ENCODE results near the gene SOCS1.

The SOCS1 gene

DNA sequence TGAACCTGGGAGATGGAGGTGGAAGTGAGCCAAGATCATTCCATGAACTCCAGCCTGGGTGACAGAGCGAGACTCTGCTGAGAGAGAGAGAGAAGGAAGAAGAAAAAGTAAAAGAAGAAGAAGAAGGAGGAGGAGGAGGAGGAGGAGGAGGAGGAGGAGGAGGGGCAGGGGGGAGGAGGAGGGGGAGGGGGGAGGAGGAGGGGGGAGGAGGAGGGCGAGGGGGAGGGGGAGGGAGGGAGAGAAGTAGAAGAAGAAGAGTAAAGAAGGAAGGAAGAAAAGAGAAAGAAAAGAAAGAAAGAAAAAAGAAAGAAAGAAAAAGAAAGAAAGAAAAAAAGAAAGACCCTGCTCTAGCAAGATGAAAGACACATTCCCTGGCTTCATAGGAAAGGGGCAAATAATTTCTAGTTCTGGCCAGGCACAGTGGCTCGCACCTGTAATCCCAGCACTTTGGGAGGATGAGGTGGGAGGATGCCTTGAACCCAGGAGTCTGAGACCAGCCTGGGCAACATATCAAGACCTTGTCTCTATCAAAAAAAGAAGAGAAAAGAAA, 23.6 kb downstream of the SOCS1 start:
- no peak for DNase-seq (ENCODE audit: low read depth, low spot score)
- Histone ChIP-seq H3K9ac (ENCODE audit: insufficient read length, low read depth) (no peak overlapping the region), H3K4me3 (ENCODE audit: insufficient read length, low read depth) (no peak overlapping the region)

DNA sequence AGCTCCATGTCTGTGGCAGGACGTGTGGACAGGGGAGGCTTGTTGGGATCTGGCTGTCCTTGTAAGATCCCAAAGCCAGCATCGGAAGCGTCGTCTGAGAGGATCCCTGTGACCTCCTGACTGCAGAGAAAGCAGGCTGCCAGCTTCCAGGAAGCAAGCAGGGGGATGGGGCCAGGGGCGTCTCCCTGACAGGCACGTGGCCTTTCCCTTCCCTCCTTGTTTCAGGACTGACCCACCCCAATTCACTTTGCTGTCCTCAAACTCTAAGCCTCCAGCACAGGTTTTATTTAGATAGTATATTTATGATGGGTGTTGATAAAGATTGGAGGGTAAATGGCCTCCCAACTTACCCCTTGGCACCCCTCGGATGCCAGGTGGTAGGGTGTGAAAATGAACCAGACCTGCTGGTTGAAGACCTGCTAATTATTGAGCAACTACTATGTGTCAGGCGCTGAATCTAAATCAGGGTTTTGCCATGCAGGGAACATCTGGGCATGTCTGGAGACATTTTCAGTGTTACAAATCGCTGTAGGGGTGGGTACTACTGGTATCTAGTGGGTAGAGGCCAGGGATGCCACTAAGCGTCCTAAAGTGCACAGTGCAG, 24.5 kb downstream of the SOCS1 start:
- Histone ChIP-seq H3K9ac (ENCODE audit: insufficient read length, low read depth) (peak overlapping the region; percentile 53), H3K27me3 (ENCODE audit: insufficient read depth, insufficient read length) (no peaks in the 10 kb centered on the region), H3K36me3 (ENCODE audit: insufficient read depth, insufficient read length, low read length) (no peaks in the 10 kb centered on the region), H3K4me3 (ENCODE audit: insufficient read length, low read depth) (no peak overlapping the region), H3K9me3 (ENCODE audit: insufficient read depth, low read length) (no peaks in the 10 kb centered on the region), H3K4me1 (ENCODE audit: insufficient read depth, insufficient read length) (peaks cover 6% of the 10 kb centered on the region)
- DNase-seq (ENCODE audit: low read depth, low spot score) = no peak
- TF ChIP-seq ZNF274 (IDR thresholded peaks at IDR 0.05; ENCODE audit: low read depth, low read length) (no peak), YY1 (IDR thresholded peaks at IDR 0.05; ENCODE audit: insufficient read depth, insufficient read length) (no peak), SUZ12 (IDR thresholded peaks at IDR 0.05; ENCODE audit: extremely low read depth, insufficient read depth, insufficient read length) (no peak)

More for the DNA sequence above, 23.6 kb downstream of the SOCS1 start:
- Histone ChIP-seq H3K4me1 (ENCODE audit: insufficient read depth, insufficient read length) (peaks cover 6% of the 10 kb centered on the region), H3K9me3 (ENCODE audit: insufficient read depth, low read length) (no peaks in the 10 kb centered on the region), H3K27me3 (ENCODE audit: insufficient read depth, insufficient read length) (no peaks in the 10 kb centered on the region), H3K36me3 (ENCODE audit: insufficient read depth, insufficient read length, low read length) (no peaks in the 10 kb centered on the region)
- TF ChIP-seq YY1 (IDR thresholded peaks at IDR 0.05; ENCODE audit: insufficient read depth, insufficient read length) (no peak), ZNF274 (IDR thresholded peaks at IDR 0.05; ENCODE audit: low read depth, low read length) (no peak), SUZ12 (IDR thresholded peaks at IDR 0.05; ENCODE audit: extremely low read depth, insufficient read depth, insufficient read length) (no peak)

DNA sequence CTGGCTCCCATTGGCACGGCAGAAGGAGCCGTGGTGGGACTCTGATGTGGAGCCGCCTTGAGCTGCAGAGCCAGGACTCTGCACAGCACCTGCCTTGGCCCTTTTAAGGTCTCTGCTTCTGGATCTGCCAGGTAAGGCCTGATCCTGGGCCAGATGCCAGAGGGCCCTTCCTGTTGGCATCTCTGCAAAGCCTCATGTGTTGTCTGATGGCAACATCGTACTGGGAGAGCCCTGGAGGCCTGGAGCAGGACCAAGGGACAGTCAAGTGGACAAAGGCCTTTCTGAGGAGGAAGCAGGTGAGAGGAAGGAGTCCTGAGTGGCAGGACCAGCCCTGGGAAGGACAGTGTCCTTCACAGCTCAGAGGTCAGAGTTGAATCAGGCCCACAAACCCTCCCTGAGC, 26.1 kb downstream of the SOCS1 start:
- H3K9me3 ChIP-seq (ENCODE audit: insufficient read depth, low read length) = no peaks in the 10 kb centered on the region
- H3K36me3 ChIP-seq (ENCODE audit: insufficient read depth, insufficient read length, low read length) = no peaks in the 10 kb centered on the region
- peaks cover 6% of the 10 kb centered on the region for H3K4me1 ChIP-seq (ENCODE audit: insufficient read depth, insufficient read length)
- peaks cover 5% of the 10 kb centered on the region for H3K27me3 ChIP-seq (ENCODE audit: insufficient read depth, insufficient read length)
- DNase-seq (ENCODE audit: low read depth, low spot score) = no peak
- no peak overlapping the region for H3K9ac ChIP-seq (ENCODE audit: insufficient read length, low read depth)
- H3K4me3 ChIP-seq (ENCODE audit: insufficient read length, low read depth) = no peak overlapping the region
- no peak for TF ChIP-seq ZNF274 (IDR thresholded peaks at IDR 0.05; ENCODE audit: low read depth, low read length)
- TF ChIP-seq SUZ12 (IDR thresholded peaks at IDR 0.05; ENCODE audit: extremely low read depth, insufficient read depth, insufficient read length) = no peak
- no peak for TF ChIP-seq YY1 (IDR thresholded peaks at IDR 0.05; ENCODE audit: insufficient read depth, insufficient read length)

DNA sequence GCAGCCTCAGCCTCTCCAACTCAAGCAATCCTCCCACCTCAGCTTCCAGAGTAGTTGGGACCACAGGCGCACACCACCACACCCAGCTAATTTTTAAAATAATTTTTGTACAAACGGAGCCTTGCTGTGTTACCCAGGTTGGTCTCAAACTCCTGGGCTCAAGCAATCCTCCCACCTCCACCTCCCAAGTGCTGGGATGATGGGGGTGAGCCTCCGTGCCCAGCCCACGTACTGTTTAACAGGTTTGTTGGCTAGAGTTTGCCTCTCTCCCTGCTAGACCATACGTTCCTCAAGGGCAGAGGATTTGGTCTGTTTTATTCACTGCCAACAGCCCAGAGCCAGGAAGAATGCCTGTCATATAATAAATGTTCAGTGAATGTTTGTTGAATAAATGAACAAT, 26.6 kb downstream of the SOCS1 start:
- no peak overlapping the region for H3K4me3 ChIP-seq (ENCODE audit: insufficient read length, low read depth)
- H3K27me3 ChIP-seq (ENCODE audit: insufficient read depth, insufficient read length) = peaks cover 5% of the 10 kb centered on the region
- H3K9ac ChIP-seq (ENCODE audit: insufficient read length, low read depth) = no peak overlapping the region
- TF ChIP-seq ZNF274 (IDR thresholded peaks at IDR 0.05; ENCODE audit: low read depth, low read length) (no peak), SUZ12 (IDR thresholded peaks at IDR 0.05; ENCODE audit: extremely low read depth, insufficient read depth, insufficient read length) (no peak), YY1 (IDR thresholded peaks at IDR 0.05; ENCODE audit: insufficient read depth, insufficient read length) (no peak)
- H3K9me3 ChIP-seq (ENCODE audit: insufficient read depth, low read length) = no peaks in the 10 kb centered on the region
- H3K36me3 ChIP-seq (ENCODE audit: insufficient read depth, insufficient read length, low read length) = no peaks in the 10 kb centered on the region
- peaks cover 6% of the 10 kb centered on the region for H3K4me1 ChIP-seq (ENCODE audit: insufficient read depth, insufficient read length)
- no peak for DNase-seq (ENCODE audit: low read depth, low spot score)

DNA sequence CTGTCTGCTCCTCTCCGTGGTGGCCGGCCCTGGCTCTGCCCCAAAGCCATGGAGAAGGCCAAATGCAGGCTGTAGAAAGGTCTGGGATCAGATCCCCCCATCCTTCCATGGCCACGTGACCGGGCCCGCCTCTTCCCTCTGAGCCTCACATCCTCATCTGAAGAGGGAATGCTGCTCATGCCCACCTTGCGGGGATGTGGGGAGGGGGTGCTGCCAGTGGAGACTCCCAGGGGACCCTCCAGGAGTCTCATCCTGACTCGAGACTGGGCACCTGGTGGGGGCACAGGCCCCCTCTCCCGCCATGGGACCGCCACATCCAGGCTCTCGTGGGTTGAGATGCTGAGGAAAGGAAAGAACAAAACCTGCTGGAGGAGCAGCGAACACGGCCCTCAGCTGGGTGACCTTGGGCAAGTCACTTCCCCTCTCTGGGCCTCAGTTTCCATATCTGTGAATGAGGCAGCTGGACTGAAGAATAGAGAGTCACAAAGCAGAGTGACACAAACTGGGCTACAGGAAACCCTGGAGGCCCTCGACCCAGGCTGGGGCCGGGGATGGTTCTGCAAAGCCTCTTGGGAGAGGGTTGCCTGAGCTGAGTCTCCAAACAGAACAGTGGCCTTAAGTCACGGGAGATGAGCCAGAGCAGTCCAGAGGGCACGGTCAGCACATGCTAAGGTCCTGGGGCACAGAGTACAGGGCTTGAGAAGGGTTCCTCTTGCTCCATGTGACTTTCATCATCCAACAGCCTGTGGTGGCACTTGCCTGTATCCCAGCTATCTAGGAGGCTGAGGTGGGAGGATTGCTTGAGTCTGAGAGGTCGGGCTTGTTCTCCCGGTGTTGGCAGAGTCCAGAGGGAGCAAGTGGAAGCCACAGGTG, 30.1 kb downstream of the SOCS1 start:
- TF ChIP-seq YY1 (IDR thresholded peaks at IDR 0.05; ENCODE audit: insufficient read depth, insufficient read length) = no peak
- TF ChIP-seq ZNF274 (IDR thresholded peaks at IDR 0.05; ENCODE audit: low read depth, low read length) = no peak
- no peak for TF ChIP-seq SUZ12 (IDR thresholded peaks at IDR 0.05; ENCODE audit: extremely low read depth, insufficient read depth, insufficient read length)
- no peak overlapping the region for H3K9ac ChIP-seq (ENCODE audit: insufficient read length, low read depth)

DNA sequence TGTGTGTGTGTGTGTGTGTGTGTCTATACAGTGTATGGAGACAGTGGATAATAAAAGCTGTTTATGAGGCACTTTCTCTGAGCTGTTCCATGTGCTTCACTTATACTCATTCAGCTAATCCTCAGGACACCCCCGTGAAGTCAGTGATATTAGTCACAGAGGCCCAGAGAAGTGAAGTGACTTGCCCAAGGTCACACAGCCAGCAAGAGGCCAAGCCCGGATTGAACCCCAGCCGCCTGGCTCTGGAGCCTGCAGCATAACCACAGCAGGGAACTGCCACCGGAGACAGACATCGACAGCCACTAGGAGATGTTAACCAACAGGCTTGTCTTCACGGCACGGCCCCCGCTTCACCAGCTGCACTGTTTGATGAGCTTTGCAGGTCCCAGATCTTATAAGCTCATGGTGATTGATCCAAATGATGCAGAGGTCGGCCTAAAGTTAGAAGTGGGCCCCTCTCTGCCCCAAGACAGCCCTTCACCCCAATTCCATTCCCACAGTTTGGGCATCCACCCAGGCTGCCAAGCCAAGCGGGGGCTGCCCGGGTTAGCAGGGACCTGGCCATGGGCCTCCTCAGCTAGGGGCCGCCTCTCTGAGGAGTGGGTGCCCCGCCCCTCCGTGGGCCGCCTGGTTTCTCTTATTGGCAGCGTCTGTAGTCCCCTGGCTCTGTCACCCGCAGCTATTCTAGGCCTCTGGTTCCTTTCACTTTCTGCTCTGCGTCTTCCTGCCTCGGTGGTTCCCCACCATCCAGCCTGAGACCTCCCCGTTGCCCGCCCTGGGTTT, 30.9 kb downstream of the SOCS1 start:
- no peak overlapping the region for H3K4me3 ChIP-seq (ENCODE audit: insufficient read length, low read depth)
- H3K36me3 ChIP-seq (ENCODE audit: insufficient read depth, insufficient read length, low read length) = no peaks in the 10 kb centered on the region
- no peak overlapping the region for H3K9ac ChIP-seq (ENCODE audit: insufficient read length, low read depth)
- peaks cover 5% of the 10 kb centered on the region for H3K27me3 ChIP-seq (ENCODE audit: insufficient read depth, insufficient read length)
- H3K4me1 ChIP-seq (ENCODE audit: insufficient read depth, insufficient read length) = no peaks in the 10 kb centered on the region
- no peak for DNase-seq (ENCODE audit: low read depth, low spot score)
- no peak for TF ChIP-seq YY1 (IDR thresholded peaks at IDR 0.05; ENCODE audit: insufficient read depth, insufficient read length)
- TF ChIP-seq SUZ12 (IDR thresholded peaks at IDR 0.05; ENCODE audit: extremely low read depth, insufficient read depth, insufficient read length) = no peak
- no peak for TF ChIP-seq ZNF274 (IDR thresholded peaks at IDR 0.05; ENCODE audit: low read depth, low read length)
- no peaks in the 10 kb centered on the region for H3K9me3 ChIP-seq (ENCODE audit: insufficient read depth, low read length)

More for the DNA sequence above, 30.1 kb downstream of the SOCS1 start:
- DNase-seq (ENCODE audit: low read depth, low spot score) = no peak
- H3K9me3 ChIP-seq (ENCODE audit: insufficient read depth, low read length) = no peaks in the 10 kb centered on the region
- peaks cover 5% of the 10 kb centered on the region for H3K27me3 ChIP-seq (ENCODE audit: insufficient read depth, insufficient read length)
- H3K4me3 ChIP-seq (ENCODE audit: insufficient read length, low read depth) = no peak overlapping the region
- H3K4me1 ChIP-seq (ENCODE audit: insufficient read depth, insufficient read length) = no peaks in the 10 kb centered on the region
- H3K36me3 ChIP-seq (ENCODE audit: insufficient read depth, insufficient read length, low read length) = no peaks in the 10 kb centered on the region
